NK-92 treated with Interleukin-12 subunit alpha and Interleukin-12 subunit beta, amount 100 ng/mL, for 24 hours (cell line): ENCODE data around the gene C11orf98.
"Not testable (repeated sequence)": the region's sequence is repeated elsewhere in the genome, so short reads cannot be mapped to it uniquely, and the experiment has no call there.

Experiments
- DNase-seq: peaks from one replicate; lab custom pipeline; 2025; lab: John Stamatoyannopoulos, UW

Gene C11orf98

DNA sequence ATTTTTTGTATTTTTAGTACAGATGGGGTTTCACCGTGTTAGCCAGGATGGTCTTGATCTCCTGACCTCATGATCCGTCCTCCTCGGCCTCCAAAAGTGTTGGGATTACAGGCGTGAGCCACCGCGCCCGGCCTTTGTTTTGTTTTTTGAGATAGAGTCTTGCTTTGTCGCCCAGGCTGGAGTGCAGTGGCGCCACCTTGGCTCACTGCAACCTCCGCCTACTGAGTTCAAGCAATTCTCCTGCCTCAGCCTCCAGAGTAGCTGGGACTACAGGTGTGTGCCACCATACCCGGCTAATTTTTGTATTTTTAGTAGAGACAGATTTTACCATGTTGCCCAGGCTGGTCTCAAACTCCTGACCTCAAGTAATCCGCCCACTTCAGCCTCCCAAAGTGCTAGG lies 14.7 kb downstream of the C11orf98 start:
- not testable (repeated sequence) for DNase-seq

GRCh38 chr11:62649486-62649885 lies 15.5 kb downstream of the C11orf98 start:
- no peak for DNase-seq

DNA sequence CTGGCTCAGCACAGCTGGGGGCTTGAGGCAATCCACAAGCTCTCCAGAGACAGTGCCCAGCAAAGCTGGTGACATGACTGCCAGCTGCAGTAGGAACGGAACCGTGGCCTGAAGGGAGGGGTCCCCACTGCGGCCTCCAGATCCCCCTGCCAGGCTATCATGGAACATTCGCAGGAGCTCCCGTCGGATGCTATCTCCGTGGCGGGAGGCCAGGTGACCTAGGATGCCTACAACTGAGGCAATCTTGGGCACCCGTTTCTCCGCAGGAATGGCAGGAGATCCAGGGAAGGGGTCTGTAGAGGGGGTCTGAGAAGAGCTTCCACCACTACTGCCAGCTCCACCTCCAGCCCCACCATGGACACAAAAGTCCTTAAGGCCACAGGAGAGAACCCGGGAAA lies 16.0 kb downstream of the C11orf98 start:
- no peak for DNase-seq

GRCh38 chr11:62648185-62648966 lies 16.6 kb downstream of the C11orf98 start:
- no peak for DNase-seq

- no peak for DNase-seq
These were observed 17.4 kb downstream of the C11orf98 start for GRCh38 chr11:62647609-62648005.

DNA sequence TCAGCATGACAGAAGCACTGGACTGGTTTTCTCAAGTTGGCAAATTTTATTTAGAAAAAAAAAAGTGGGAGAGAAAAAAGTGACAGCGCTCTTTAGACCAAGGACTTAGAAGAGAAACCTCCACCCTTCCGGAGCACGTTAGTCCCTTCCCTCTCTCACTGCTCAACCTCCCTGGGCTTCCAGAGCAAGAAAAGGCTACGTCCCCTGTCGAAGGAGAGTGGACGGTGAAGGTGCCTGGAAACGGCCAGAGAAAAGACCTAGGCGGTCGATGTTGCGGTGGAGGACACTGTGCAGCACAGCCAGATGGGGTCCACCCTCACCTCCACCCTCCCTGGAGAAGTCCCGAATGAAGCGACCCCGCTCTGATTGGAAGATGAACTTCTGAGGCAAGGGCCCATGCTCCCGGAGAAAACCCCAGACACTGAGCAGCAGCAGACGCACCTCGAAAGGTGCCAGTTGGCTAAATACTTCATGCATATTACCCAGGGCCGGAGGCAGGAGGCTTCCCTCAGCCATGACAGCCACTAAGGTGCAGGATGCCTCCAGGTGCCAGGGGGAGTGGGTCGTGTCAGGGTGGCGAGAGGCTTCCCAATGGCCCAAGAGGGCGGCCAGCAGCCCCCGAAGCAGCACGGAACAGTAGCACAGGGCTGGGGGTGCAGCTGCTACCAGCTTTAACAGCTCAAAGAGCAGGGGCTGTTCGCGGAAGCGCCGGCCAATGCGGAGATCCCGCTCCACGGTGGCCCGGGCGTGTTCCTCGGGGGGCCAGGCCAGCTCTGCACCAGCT lies 18.0 kb downstream of the C11orf98 start:
- DNase-seq = no peak

GRCh38 chr11:62645946-62646824 lies 18.8 kb downstream of the C11orf98 start, which contains the start of gene GANAB:
GANAB (minus strand) TSS chr11:62646613; CDS start chr11:62646599, 14 bp downstream.
- DNase-seq = peak; percentile 98

- no peak for DNase-seq
These were observed 19.4 kb downstream of the C11orf98 start for GRCh38 chr11:62645671-62645945.

DNA sequence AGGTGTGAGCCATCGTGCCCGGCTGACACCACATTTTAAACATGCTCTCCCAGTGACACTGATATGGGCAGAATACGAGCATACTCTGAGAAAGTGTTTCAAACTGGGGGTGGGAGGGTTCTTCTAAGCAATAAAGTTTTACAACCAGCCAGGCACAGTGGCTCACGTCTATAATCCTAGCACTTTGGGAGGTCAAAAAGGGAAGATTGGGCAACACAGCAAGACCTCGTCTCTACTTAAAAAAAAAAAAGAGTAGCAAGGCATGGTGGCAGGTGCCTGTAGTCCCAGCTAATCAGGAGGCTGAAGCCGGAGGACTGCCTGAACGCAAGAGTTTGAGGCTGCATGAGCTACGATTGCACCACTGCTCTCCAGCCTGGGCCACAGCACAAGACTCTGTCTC lies 20.8 kb downstream of the C11orf98 start:
- DNase-seq = no peak

GRCh38 chr11:62632492-62632891 lies 32.5 kb downstream of the C11orf98 start:
- DNase-seq = no peak

- DNase-seq = no peak
These were observed 37.3 kb downstream of the C11orf98 start for GRCh38 chr11:62627713-62628112.

DNA sequence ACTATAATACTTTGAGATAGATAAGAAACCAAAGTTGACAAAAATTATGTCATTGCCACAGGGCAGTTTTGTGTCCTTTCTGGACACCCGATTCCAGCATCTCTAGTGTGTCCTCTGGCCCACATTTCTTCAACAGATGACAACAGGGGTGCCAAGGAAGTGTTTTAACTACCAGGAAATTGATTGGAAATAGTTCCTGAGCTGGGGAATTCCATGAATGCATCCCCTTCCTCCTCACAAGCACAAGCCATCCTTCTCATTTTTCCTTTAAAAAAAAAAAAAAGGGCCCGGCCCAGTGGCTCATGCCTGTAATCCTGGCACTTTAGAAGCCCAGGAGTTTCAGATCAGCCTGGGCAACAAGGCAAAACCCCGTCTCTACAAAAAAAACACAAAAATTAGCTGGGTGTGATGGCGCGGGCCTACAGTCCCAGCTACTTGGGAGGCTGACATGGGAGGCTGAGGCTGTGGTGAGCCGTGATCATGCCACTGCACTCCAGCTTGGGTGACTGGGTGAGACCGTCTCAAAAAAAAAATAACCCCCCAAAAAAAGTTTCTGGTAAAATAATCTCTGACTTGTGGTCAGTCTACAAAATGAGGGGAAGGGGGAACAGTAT lies 42.4 kb downstream of the C11orf98 start:
- DNase-seq = no peak

- DNase-seq = peak; percentile 99
These were observed 43.2 kb downstream of the C11orf98 start, which contains the start of gene B3GAT3 for GRCh38 chr11:62621567-62622470. B3GAT3 (minus strand) TSS chr11:62621986; CDS start chr11:62621947, 39 bp downstream.

- no peak for DNase-seq
These were observed 43.9 kb downstream of the C11orf98 start for GRCh38 chr11:62621027-62621566.

DNA sequence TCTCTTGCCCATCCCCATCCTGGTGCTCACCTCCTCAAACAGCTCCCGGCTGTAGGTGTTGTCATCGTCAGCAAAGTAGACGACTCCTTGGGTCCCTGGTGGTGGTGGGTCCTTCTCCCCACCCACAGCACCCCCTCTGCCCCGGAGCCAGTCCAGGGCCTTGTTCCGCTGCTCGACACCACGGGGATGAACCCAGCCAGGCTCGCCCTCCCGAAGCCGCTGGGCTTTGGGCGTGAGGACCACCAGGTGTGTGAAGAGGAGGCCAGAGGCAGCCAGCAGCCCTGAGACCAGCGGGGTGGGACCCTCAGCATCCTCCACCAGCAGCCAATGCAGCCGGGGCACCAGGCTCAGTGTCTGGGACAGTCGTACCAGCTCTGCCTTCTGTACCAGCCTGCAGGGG lies 48.1 kb downstream of the C11orf98 start:
- DNase-seq = not testable (repeated sequence)

DNA sequence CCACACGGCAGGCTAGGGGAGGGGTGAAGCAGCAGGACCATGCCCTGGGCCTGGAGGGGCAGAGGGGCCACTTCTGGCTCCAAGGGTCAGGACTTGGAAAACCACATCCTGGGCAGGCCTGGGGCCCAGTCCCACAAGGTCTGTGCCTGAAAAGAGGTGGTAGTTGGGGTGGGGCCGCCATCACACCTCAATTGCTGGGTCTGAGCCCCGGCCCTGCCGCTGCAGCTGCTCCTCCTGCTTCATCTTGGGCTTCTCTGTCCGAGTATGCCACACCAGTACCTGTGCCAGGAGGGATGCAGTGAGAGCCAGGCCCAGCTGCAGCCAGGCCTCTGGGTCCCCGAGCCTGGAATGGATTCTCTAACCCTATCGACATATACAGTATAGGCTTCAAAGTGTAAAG lies 49.5 kb downstream of the C11orf98 start:
- no peak for DNase-seq

DNA sequence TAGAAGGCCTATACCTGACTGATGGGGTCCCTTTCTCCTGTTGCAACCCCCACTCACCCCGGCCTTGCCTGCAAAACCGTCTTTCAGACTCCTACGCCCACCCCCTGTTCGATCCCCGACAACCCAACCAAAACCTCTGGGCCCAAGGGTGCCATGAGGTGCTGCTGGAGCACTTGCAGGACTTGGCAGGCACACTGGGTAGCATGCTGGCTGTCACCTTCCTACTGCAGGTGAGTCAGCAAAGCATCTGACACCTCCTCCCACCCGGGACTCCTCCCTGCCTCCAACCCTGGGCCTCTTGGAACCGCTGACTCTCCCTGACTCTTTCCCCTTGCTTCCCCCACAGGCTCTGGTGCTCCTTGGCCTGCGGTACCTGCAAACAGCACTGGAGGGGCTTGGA lies 50.7 kb downstream of the C11orf98 start:
- DNase-seq = peak; percentile 35

- no peak for DNase-seq
These were observed 51.7 kb downstream of the C11orf98 start for GRCh38 chr11:62613291-62613778.
